ENCODE data around the gene ETNPPL. TPM values are rescaled to one million over a fixed set of nuclear protein-coding genes. Genes with fewer than 3 reads are reported as not detected.

The ETNPPL gene
- total RNA-seq = 18.8 TPM
- long read RNA-seq, transcript ETNPPL-201 (13 exons, 2,099 nt) = major isoform, 49 of 63 reads
- long read RNA-seq, partial matches to known transcripts = 2 of 63 reads
- long read RNA-seq, other reads (novel, unspliced or antisense) = 9 of 63 reads

GRCh38 chr4:108762559-108763225 is at the start of gene ETNPPL:
Gene ETNPPL, minus strand, starts transcription at chr4:108763053. Its CDS starts 155 bp downstream, at chr4:108762898.
- DNase-seq = peak; percentile 56
- ATAC-seq = peak; percentile 90
- intact Hi-C loops (cut with micrococcal nuclease) = no loop called here

- intact Hi-C loops (cut with micrococcal nuclease) = no loop called here
- DNase-seq = no peak
Measured at GRCh38 chr4:108811486-108811885, 48.6 kb upstream of the ETNPPL start.

GRCh38 chr4:108810087-108810486 is 47.2 kb upstream of the ETNPPL start:
- DNase-seq (no peak), ATAC-seq (no peak)
- intact Hi-C loops (cut with micrococcal nuclease) = no loop called here

More at GRCh38 chr4:108811486-108811885, 48.6 kb upstream of the ETNPPL start:
- no peak for ATAC-seq

GRCh38 chr4:108804648-108805273 is 41.9 kb upstream of the ETNPPL start:
- DNase-seq = no peak
- intact Hi-C loops (cut with micrococcal nuclease) = no loop called here
- no peak for ATAC-seq

GRCh38 chr4:108799306-108799705 is 36.5 kb upstream of the ETNPPL start:
- ATAC-seq (no peak), DNase-seq (no peak)
- intact Hi-C loops (cut with micrococcal nuclease) = no loop called here

GRCh38 chr4:108796173-108796572 is 33.3 kb upstream of the ETNPPL start:
- ATAC-seq = peak; percentile 48
- no peak for DNase-seq
- intact Hi-C loops (cut with micrococcal nuclease) = no loop called here

GRCh38 chr4:108795733-108796132 is 32.9 kb upstream of the ETNPPL start:
- intact Hi-C loops (cut with micrococcal nuclease) = no loop called here
- ATAC-seq (peak; percentile 50), DNase-seq (no peak)

GRCh38 chr4:108794136-108794535 is 31.3 kb upstream of the ETNPPL start:
- peak; percentile 56 for ATAC-seq
- intact Hi-C loops (cut with micrococcal nuclease) = no loop called here
- DNase-seq = no peak

- intact Hi-C loops (cut with micrococcal nuclease) = no loop called here
- ATAC-seq (no peak), DNase-seq (no peak)
Measured at GRCh38 chr4:108793415-108793814, 30.6 kb upstream of the ETNPPL start.

- intact Hi-C loops (cut with micrococcal nuclease) = no loop called here
- DNase-seq = no peak
- ATAC-seq = no peak
Measured at GRCh38 chr4:108788731-108789130, 25.9 kb upstream of the ETNPPL start.

GRCh38 chr4:108787724-108788123 is 24.9 kb upstream of the ETNPPL start:
- DNase-seq (no peak), ATAC-seq (no peak)
- intact Hi-C loops (cut with micrococcal nuclease) = no loop called here

GRCh38 chr4:108787106-108787505 is 24.3 kb upstream of the ETNPPL start:
- no peak for DNase-seq
- no peak for ATAC-seq
- intact Hi-C loops (cut with micrococcal nuclease) = no loop called here

- ATAC-seq (no peak), DNase-seq (no peak)
- intact Hi-C loops (cut with micrococcal nuclease) = no loop called here
Measured at GRCh38 chr4:108786351-108786750, 23.5 kb upstream of the ETNPPL start.

- intact Hi-C loops (cut with micrococcal nuclease) = no loop called here
- ATAC-seq (no peak), DNase-seq (no peak)
Measured at GRCh38 chr4:108783665-108784463, 21.0 kb upstream of the ETNPPL start.

- intact Hi-C loops (cut with micrococcal nuclease) = no loop called here
- DNase-seq (no peak), ATAC-seq (no peak)
Measured at GRCh38 chr4:108779958-108780357, 17.1 kb upstream of the ETNPPL start.

GRCh38 chr4:108777388-108777787 is 14.5 kb upstream of the ETNPPL start:
- ATAC-seq (no peak), DNase-seq (no peak)
- intact Hi-C loops (cut with micrococcal nuclease) = no loop called here

- intact Hi-C loops (cut with micrococcal nuclease) = no loop called here
- ATAC-seq = no peak
- DNase-seq = no peak
Measured at GRCh38 chr4:108775921-108776320, 13.1 kb upstream of the ETNPPL start.

GRCh38 chr4:108774809-108775530 is 12.1 kb upstream of the ETNPPL start:
- ATAC-seq (peak; percentile 98), DNase-seq (peak; percentile 83)
- intact Hi-C loops (cut with micrococcal nuclease) = no loop called here

GRCh38 chr4:108772402-108772801 is 9.5 kb upstream of the ETNPPL start:
- DNase-seq = peak; percentile 62
- peak; percentile 75 for ATAC-seq
- intact Hi-C loops (cut with micrococcal nuclease) = no loop called here
